Suprapubic skin (tissue), 4 donors: Measurements from ENCODE around the gene GPSM3.

Source experiments
- EP300 ChIP-seq: sonication (generic); formaldehyde crosslinking; IDR thresholded peaks from one replicate; pipeline ENCODE4 v1.6.1; 2017; ENCODE audit warnings: antibody characterized with exemption
- POLR2AphosphoS5 ChIP-seq, 3 donors: sonication (generic); formaldehyde crosslinking; IDR thresholded peaks; one replicate each; pipeline ENCODE4 v1.6.1; 2017; ENCODE audit warnings: antibody characterized with exemption in 3 of 3
- TF ChIP-seq, protein P1 (sequence below), 2 donors: fragments of 200-600 bp in 1 of 2; fragments of 450-650 bp in 1 of 2; sonication (generic) in 1 of 2; IDR thresholded peaks; one replicate each; pipeline ENCODE4 v1.5.1; 2016 to 2019; ENCODE audit warnings: antibody characterized with exemption in 2 of 2, mild to moderate bottlenecking in 1 of 2, moderate library complexity in 1 of 2

DNA sequence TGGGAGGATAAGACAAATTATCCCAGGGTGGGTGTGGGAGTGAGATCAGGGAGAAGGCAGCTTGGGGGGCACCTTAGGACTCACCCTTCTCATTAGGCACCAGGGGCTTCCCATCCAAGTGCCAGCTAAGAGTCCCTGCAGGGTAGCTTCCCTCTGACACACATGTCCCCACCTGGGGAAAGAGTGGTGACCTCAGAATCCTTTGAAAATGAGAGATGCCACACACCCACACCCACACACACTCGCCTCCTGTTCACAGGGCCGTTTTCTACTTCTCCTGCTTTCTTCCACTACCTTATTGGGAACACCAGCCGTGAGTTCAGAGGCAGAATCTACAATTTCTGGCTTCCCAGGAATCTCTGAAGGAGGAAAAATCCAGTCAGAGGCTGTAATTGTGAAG lies 9.4 kb downstream of the GPSM3 start:
- no peak for TF ChIP-seq EP300
- TF ChIP-seq, protein P1, sequence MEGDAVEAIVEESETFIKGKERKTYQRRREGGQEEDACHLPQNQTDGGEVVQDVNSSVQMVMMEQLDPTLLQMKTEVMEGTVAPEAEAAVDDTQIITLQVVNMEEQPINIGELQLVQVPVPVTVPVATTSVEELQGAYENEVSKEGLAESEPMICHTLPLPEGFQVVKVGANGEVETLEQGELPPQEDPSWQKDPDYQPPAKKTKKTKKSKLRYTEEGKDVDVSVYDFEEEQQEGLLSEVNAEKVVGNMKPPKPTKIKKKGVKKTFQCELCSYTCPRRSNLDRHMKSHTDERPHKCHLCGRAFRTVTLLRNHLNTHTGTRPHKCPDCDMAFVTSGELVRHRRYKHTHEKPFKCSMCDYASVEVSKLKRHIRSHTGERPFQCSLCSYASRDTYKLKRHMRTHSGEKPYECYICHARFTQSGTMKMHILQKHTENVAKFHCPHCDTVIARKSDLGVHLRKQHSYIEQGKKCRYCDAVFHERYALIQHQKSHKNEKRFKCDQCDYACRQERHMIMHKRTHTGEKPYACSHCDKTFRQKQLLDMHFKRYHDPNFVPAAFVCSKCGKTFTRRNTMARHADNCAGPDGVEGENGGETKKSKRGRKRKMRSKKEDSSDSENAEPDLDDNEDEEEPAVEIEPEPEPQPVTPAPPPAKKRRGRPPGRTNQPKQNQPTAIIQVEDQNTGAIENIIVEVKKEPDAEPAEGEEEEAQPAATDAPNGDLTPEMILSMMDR (IDR thresholded peaks at IDR 0.05) = no peak
- no peak for TF ChIP-seq POLR2AphosphoS5 (IDR thresholded peaks at IDR 0.05)
